SK-N-DZ (cell line): Measurements from ENCODE around the gene TMPRSS11D.

ENCODE experiments used
- DNase-seq: peaks from one replicate; pipeline ENCODE4 v3.0.0-alpha.2; 2015; ENCODE audit warnings: low spot score

The TMPRSS11D gene

DNA sequence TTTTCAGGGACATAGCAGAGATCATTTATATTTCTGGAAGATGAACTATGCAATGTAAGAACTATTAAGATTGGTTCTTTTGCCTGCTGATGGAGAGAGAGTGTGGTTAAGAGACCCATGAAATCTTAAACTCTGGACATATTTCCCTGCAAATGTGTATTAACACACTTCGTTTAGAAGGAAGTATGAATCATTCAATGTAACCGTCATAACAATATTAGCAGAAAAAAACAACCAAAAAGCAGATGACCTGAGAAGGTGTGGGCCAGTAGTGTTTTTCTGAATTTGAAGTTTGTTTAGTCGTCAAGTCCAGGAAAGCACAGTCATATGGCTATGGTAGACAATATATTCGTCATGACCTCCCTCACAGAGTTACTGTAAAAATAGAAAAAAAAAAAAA, 2.5 kb upstream of the TMPRSS11D start:
- no peak for DNase-seq

- DNase-seq: no peak
Measured at GRCh38 chr4:67885762-67886161, 2.0 kb upstream of the TMPRSS11D start.

GRCh38 chr4:67884701-67885100, 899 bp upstream of the TMPRSS11D start:
- DNase-seq: no peak

DNA sequence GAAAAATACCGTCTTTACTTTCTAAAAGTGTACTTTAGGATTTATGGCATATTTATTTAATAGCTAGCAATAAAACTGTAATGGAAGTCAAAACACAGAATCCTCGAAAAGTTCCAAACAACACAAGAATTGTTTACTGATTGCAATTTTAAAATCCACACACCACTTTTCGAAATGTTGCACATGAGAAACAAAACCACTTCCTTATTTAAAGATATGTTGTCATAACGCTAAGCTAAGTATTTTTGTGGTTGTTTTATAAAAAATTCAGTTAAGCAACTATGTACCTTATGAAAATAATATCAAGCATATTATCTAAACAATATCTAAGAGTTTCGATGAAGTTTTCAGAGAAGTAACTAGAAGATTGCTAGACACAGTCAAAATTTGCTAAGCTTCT, 344 bp downstream of the TMPRSS11D start:
- no peak for DNase-seq

DNA sequence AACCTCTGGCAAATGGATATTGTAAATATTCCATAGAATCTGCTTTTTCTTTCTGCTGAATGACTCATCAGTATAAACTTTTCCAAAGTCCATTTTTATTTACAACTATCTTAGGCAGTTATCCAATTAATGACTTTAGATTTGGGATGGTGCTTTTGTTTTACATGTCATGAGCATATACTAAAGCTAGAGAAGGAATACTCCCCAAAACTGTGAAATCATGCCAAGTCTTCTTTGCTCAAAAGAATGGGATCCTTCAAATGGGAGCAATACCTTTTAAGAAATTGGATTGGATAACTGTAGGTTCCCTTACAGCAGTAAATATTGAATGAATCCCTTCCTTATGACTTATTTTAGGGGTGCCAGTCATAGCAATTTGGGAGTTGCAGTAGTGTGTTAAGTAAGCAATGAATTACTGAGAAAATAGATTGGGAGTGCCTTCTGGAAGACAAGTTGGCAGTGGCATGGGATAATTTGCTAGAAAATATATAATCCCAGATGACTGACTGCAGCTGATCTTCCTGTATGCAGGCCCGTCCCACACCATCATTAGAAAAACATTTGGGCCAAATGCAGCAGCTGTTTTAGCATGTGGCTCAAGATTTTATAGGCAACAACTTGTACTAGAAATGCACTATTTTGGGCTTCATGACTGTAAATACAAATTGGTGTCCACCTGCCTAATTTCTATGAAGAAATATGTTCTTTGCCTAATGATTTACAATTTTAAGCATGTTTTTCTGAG, 2.8 kb downstream of the TMPRSS11D start:
- no peak for DNase-seq

GRCh38 chr4:67879486-67879885, 4.3 kb downstream of the TMPRSS11D start:
- DNase-seq: no peak

GRCh38 chr4:67877086-67877485, 6.7 kb downstream of the TMPRSS11D start:
- no peak for DNase-seq

DNA sequence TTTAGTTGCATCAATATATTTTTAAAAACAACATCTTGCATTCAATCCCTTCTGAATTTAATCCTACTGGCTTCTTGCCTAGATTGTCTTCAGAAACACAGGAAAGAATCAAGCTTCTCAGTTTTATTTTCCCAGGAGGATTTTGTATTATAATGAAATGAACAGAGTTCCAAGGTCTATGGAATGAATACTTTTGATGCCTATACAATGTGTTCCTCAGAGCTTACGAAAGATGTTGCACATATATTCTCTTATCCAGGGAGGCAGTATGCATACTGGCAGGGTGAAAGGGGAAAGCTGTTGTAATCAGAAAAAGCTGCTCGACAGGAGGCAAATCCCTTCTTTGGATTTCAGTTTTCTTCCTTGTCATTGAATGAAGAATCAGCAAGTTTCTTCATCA, 8.8 kb downstream of the TMPRSS11D start:
- DNase-seq: no peak

DNA sequence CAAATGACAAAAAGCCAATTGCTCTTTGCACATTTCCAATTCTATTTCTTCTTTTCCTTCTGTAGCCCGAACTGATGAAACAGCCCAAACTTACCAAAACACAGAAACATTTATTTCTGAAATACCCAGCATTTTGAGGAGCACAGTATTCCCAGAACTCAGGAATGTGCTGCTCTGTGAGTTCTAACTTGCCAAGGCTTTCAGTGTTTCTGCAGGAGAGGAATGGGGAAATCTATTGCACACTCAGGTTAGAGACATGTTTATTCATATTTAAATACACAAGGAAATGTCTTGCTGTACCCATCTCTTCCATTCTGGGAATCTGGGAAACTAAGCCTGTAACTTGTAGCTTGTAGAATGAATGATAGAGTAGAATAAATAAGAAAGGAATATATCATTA, 10.7 kb downstream of the TMPRSS11D start:
- DNase-seq: no peak

- DNase-seq: peak; percentile 3
Measured at GRCh38 chr4:67871867-67872266, 11.9 kb downstream of the TMPRSS11D start.

- DNase-seq: no peak
Measured at GRCh38 chr4:67869580-67870190, 14.1 kb downstream of the TMPRSS11D start.

- DNase-seq: no peak
Measured at GRCh38 chr4:67861513-67861912, 22.3 kb downstream of the TMPRSS11D start.

DNA sequence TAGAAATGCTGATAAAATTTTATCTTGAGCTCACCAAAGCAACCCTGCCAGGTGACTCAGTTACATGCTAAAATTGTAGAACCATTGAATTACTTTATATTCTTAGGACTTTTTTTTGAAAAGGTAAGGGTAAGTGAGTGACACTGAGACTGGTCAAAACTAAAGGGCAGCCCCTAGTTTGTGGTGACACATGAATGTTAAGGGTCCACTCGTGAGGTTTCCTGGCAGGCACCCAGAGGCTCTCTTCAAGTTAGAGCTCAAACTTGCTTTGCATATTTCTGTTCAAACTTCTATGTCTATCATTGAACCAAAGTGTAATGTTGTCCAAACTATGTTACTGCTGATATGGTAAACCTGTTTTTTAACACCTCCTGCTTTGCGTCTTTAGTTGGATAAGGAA, 30.5 kb downstream of the TMPRSS11D start:
- no peak for DNase-seq

GRCh38 chr4:67820903-67821302, 62.9 kb downstream of the TMPRSS11D start:
- no peak for DNase-seq

DNA sequence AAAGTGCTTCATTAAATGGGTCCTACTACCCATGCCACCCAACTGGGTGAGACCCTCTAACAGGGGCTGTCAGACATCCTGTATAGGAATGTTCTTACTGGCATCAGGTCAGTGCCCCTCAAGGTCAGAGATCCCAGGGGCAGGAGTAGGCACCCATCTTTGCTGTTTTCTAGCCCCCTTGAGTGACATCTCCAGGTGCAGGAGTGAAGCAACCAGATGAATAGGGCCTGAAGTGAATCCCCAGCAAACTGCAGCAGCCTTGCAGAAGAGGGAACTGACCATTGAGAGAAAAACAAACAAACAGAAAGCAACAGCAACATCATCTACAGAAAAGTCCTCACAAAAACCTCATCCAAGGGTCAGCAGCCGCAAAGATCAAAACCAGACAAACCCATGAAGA, 73.8 kb downstream of the TMPRSS11D start:
- no peak for DNase-seq

- DNase-seq: no peak
Measured at GRCh38 chr4:67809502-67809901, 74.3 kb downstream of the TMPRSS11D start.

GRCh38 chr4:67796810-67797209, 87.0 kb downstream of the TMPRSS11D start:
- no peak for DNase-seq

- no peak for DNase-seq
Measured at GRCh38 chr4:67790721-67791120, 93.1 kb downstream of the TMPRSS11D start.

DNA sequence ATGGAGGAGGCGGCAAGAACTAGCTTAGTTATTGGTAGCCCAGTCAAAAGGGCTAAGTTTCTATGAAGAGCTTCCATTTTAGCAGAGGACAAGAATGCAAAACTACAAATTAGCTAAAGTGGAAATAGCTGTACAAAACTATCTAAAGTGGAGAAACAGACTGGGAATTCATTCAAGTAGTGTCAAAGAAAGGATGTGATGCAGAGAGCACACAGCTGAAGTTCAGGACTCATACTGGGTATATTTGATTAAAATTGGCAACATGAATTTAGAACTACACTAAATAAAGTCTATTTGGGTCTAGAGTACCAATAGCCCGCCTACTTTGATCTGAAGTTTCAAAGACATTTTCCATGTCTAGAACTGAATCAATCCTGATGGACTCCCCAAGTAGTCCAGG, 96.5 kb downstream of the TMPRSS11D start:
- no peak for DNase-seq

DNA sequence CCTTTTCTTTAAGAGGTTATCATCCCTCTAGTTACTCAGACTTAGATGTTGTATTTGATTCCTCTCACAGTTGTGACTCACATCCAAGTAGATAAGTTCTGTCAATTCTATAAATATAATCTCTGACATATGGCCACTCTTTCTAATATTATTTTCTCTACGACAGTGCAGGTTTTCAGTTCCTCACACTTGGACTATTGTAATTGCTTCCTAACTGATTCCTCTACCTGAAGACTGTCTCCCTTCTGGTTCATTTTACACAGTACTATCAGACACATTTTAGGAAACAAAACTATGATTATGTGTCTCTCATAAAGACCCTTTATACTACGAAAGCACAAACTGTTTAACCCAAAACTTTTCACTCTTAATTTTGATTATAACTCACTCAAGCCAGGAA, 98.3 kb downstream of the TMPRSS11D start:
- no peak for DNase-seq

DNA sequence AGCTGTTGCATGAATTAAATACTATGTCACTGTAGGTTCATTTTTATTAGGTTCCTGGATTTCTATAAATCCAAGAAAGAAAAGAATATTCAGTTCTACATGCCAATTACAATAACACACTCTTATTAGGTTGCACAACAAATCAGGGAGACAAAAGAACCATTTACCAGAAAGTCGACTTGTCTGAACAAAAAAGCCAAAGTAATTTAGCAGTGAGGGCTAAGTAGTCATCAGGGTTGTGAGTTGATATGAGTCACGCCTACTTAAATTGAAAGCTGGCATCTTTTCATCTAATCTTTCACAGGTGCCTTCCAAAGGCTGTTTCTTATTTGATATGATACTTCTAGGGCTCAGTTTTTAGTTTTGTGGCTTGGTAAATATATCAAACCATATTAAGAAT, 104.2 kb downstream of the TMPRSS11D start:
- DNase-seq: no peak

- DNase-seq: peak; percentile 10
Measured at GRCh38 chr4:67776746-67777145, 107.1 kb downstream of the TMPRSS11D start.
